ENCODE measurements around the gene URM1. TPM values are rescaled to one million over a fixed set of nuclear protein-coding genes. Genes with fewer than 3 reads are reported as not detected.

Gene URM1
- polyA plus RNA-seq, 10 donors: 47.6 to 72.9 (median 63.7) TPM

- DNase-seq: no peak
Measured at GRCh38 chr9:128384801-128385495, 13.8 kb downstream of the URM1 start.

GRCh38 chr9:128385496-128386460 lies 14.6 kb downstream of the URM1 start:
- DNase-seq: no peak

GRCh38 chr9:128388150-128388549 lies 17.0 kb downstream of the URM1 start:
- DNase-seq: no peak

GRCh38 chr9:128389395-128390149 lies 18.4 kb downstream of the URM1 start:
- peak in 1 of 3 donors; percentile 45 for DNase-seq

GRCh38 chr9:128390150-128390812 lies 19.1 kb downstream of the URM1 start:
- DNase-seq: no peak

GRCh38 chr9:128390813-128391711 lies 19.9 kb downstream of the URM1 start:
- DNase-seq: no peak

- DNase-seq: no peak
Measured at GRCh38 chr9:128391956-128392301, 20.8 kb downstream of the URM1 start.

GRCh38 chr9:128392302-128393144 lies 21.3 kb downstream of the URM1 start:
- DNase-seq: no peak

- DNase-seq: no peak
Measured at GRCh38 chr9:128393145-128393775, 22.1 kb downstream of the URM1 start.

- no peak for DNase-seq
Measured at GRCh38 chr9:128393970-128394369, 22.8 kb downstream of the URM1 start.

- DNase-seq: no peak
Measured at GRCh38 chr9:128394379-128395168, 23.4 kb downstream of the URM1 start.

GRCh38 chr9:128396970-128397613 lies 25.9 kb downstream of the URM1 start:
- no peak for DNase-seq

- no peak for DNase-seq
Measured at GRCh38 chr9:128397831-128398230, 26.7 kb downstream of the URM1 start.

GRCh38 chr9:128399861-128400260 lies 28.7 kb downstream of the URM1 start:
- DNase-seq: peak in 1 of 3 donors; percentile 41

GRCh38 chr9:128404560-128404959 lies 33.4 kb downstream of the URM1 start:
- DNase-seq: no peak

- no peak for DNase-seq
Measured at GRCh38 chr9:128405077-128405779, 34.1 kb downstream of the URM1 start.

- DNase-seq: no peak
Measured at GRCh38 chr9:128405780-128406171, 34.6 kb downstream of the URM1 start.

All from muscle of back (tissue), 11 donors.